NCI-H2196 treated with DMSO at 0.1 percent for 48 hours (cell line): Measurements from ENCODE around the gene HTT.

Experiments
- DNase-seq: peaks from one replicate; lab custom pipeline; 2025; ENCODE audit not compliant: unreplicated experiment; lab: John Stamatoyannopoulos, UW

Gene HTT

GRCh38 chr4:3246458-3247398, 172.2 kb downstream of the HTT start:
- DNase-seq: no peak

- no peak for DNase-seq
Observed at GRCh38 chr4:3247399-3248177, 173.1 kb downstream of the HTT start.

GRCh38 chr4:3248178-3248480, 173.6 kb downstream of the HTT start:
- no peak for DNase-seq

- DNase-seq: no peak
Observed at GRCh38 chr4:3248811-3249661, 174.6 kb downstream of the HTT start, which contains the start of gene MSANTD1. MSANTD1 (plus strand) TSS chr4:3249159; CDS start chr4:3249223, 64 bp downstream.

- no peak for DNase-seq
Observed at GRCh38 chr4:3249711-3250437, 175.4 kb downstream of the HTT start.

GRCh38 chr4:3250438-3250955, 176.0 kb downstream of the HTT start:
- no peak for DNase-seq

- DNase-seq: peak; percentile 28
Observed at GRCh38 chr4:3250956-3251690, 176.6 kb downstream of the HTT start.

GRCh38 chr4:3251691-3252479, 177.4 kb downstream of the HTT start:
- DNase-seq: no peak

- no peak for DNase-seq
Observed at GRCh38 chr4:3252480-3252828, 178.0 kb downstream of the HTT start.

- DNase-seq: no peak
Observed at GRCh38 chr4:3252831-3253641, 178.6 kb downstream of the HTT start.

GRCh38 chr4:3253808-3254207, 179.3 kb downstream of the HTT start:
- no peak for DNase-seq

GRCh38 chr4:3254302-3255131, 180.0 kb downstream of the HTT start:
- DNase-seq: no peak

- no peak for DNase-seq
Observed at GRCh38 chr4:3255611-3256186, 181.2 kb downstream of the HTT start.

- no peak for DNase-seq
Observed at GRCh38 chr4:3256230-3257102, 182.0 kb downstream of the HTT start.

GRCh38 chr4:3257103-3257555, 182.6 kb downstream of the HTT start:
- peak; percentile 89 for DNase-seq
